IMR-90 (cell line): Measurements from ENCODE around the gene ADARB2. TPM values are rescaled to one million over a fixed set of nuclear protein-coding genes. Genes with fewer than 3 reads are reported as not detected.

Experiments used
- ATAC-seq: fragments of 200-7000 bp; cut with Tn5 transposase; 2 replicates; pipeline ENCODE4 v1.9.1; 2020; ENCODE audit warnings: low read depth, mild to moderate bottlenecking, moderate library complexity
- BruUV-seq: library from RNA; stranded (reverse); fragments of 400-500 nt; replicated peaks from 2 replicates; lab custom pipeline; 2021; lab: Mats Ljungman, UMichigan
- CTCF ChIA-PET: fragments of 300-600 bp; formaldehyde crosslinking; extraction: SDS; loops from one replicate; lab custom pipeline; 2021; ENCODE audit warnings: antibody characterized with exemption; lab: Yijun Ruan, JAX
- POLR2A ChIA-PET: fragments of 300-600 bp; sonication (Branson Sonifier 250); formaldehyde crosslinking; loops from one replicate; lab custom pipeline; 2022; ENCODE audit warnings: antibody characterized with exemption; ENCODE audit not compliant: unreplicated experiment; lab: Charles Lee
- DNase-seq: peaks from one replicate; pipeline ENCODE4 v3.0.0; 2013
- H2AFZ ChIP-seq: replicated peaks from 2 replicates; pipeline ENCODE3; 2013; ENCODE audit warnings: low read length, mild to moderate bottlenecking; ENCODE audit not compliant: poor library complexity
- H2AK5ac ChIP-seq: 2 replicates; pipeline ENCODE4 v1.6.1; 2013; ENCODE audit warnings: low read depth, low read length, inconsistent platforms
- H2AK9ac ChIP-seq: replicated peaks from 2 replicates; pipeline ENCODE3; 2013; ENCODE audit warnings: mild to moderate bottlenecking, low read depth, low read length, moderate library complexity; ENCODE audit not compliant: poor library complexity
- H2BK120ac ChIP-seq: 2 replicates; pipeline ENCODE4 v1.6.1; 2013; ENCODE audit warnings: low read depth, low read length, inconsistent platforms
- H2BK15ac ChIP-seq: 3 replicates; pipeline ENCODE4 v1.6.1; 2013; ENCODE audit warnings: low read depth, low read length, inconsistent platforms
- H2BK20ac ChIP-seq: 2 replicates; pipeline ENCODE4 v1.6.1; 2013; ENCODE audit warnings: low read depth, mild to moderate bottlenecking, inconsistent platforms, low read length, moderate library complexity
- H2BK5ac ChIP-seq: 2 replicates; pipeline ENCODE4 v1.6.1; 2013; ENCODE audit warnings: mild to moderate bottlenecking, low read depth, low read length, inconsistent platforms; ENCODE audit not compliant: poor library complexity, severe bottlenecking
- H3K14ac ChIP-seq: replicated peaks from 2 replicates; pipeline ENCODE4 v1.6.1; 2013; ENCODE audit warnings: low read depth, low read length, inconsistent platforms
- H3K18ac ChIP-seq: 2 replicates; pipeline ENCODE4 v1.6.1; 2013; ENCODE audit warnings: low read depth, low read length, control low read depth
- H3K23ac ChIP-seq: 2 replicates; pipeline ENCODE4 v1.6.1; 2013; ENCODE audit warnings: low read depth, low read length, inconsistent platforms
- H3K27ac ChIP-seq: 2 replicates; pipeline ENCODE4 v1.5.1; 2013; ENCODE audit warnings: mild to moderate bottlenecking, control low read depth, low read length; ENCODE audit not compliant: insufficient read depth
- H3K27me3 ChIP-seq: 2 replicates; pipeline ENCODE4 v1.6.1; 2013; ENCODE audit warnings: low read length; ENCODE audit not compliant: control insufficient read depth, insufficient read depth
- H3K36me3 ChIP-seq: 2 replicates; pipeline ENCODE4 v1.6.1; 2013; ENCODE audit warnings: low read length, mixed read lengths; ENCODE audit not compliant: control insufficient read depth, insufficient read depth
- H3K4ac ChIP-seq: 2 replicates; pipeline ENCODE4 v1.6.1; 2013; ENCODE audit warnings: low read depth, low read length, inconsistent platforms
- H3K4me1 ChIP-seq: 2 replicates; pipeline ENCODE4 v1.6.1; 2013; ENCODE audit warnings: low read length, mixed read lengths; ENCODE audit not compliant: control insufficient read depth, insufficient read depth
- H3K4me2 ChIP-seq: 2 replicates; pipeline ENCODE4 v1.6.1; 2013; ENCODE audit warnings: low read depth, mild to moderate bottlenecking, control low read depth, low read length, moderate library complexity
- H3K4me3 ChIP-seq: 2 replicates; pipeline ENCODE4 v1.5.1; 2013; ENCODE audit warnings: low read depth, mild to moderate bottlenecking, control low read depth, low read length, moderate library complexity; ENCODE audit not compliant: insufficient read depth
- H3K56ac ChIP-seq: 2 replicates; pipeline ENCODE4 v1.6.1; 2013; ENCODE audit warnings: low read length, inconsistent platforms; ENCODE audit not compliant: insufficient read depth; ENCODE audit errors: extremely low read depth
- H3K79me1 ChIP-seq, 2 experiments: 2 replicates each; pipeline ENCODE4 v1.6.1; 2013; ENCODE audit warnings: low read length in 2 of 2, inconsistent platforms in 1 of 2, low read depth in 1 of 2
- H3K9ac ChIP-seq: 2 replicates; pipeline ENCODE4 v1.6.1; 2013; ENCODE audit warnings: low read depth, low read length, control low read depth
- H3K9me1 ChIP-seq: 2 replicates; pipeline ENCODE4 v1.6.1; 2013; ENCODE audit warnings: low read length, inconsistent platforms; ENCODE audit not compliant: insufficient read depth
- H3K9me3 ChIP-seq: 2 replicates; pipeline ENCODE4 v1.6.1; 2013; ENCODE audit warnings: low read length; ENCODE audit not compliant: control insufficient read depth, insufficient read depth
- H4K20me1 ChIP-seq: 2 replicates; pipeline ENCODE4 v1.6.1; 2013; ENCODE audit warnings: low read length, inconsistent platforms; ENCODE audit not compliant: insufficient read depth
- H4K5ac ChIP-seq: 2 replicates; pipeline ENCODE4 v1.6.1; 2013; ENCODE audit warnings: mild to moderate bottlenecking, low read depth, low read length, control low read depth
- H4K8ac ChIP-seq, 2 experiments: 2 replicates each; pipeline ENCODE4 v1.6.1; 2013; ENCODE audit warnings: low read depth in 2 of 2, low read length in 2 of 2, control low read depth in 1 of 2, inconsistent platforms in 1 of 2
- H4K91ac ChIP-seq: 2 replicates; pipeline ENCODE4 v1.6.1; 2013; ENCODE audit warnings: low read depth, low read length, inconsistent platforms; ENCODE audit not compliant: insufficient read depth
- BHLHE40 ChIP-seq: fragments of 150-350 bp; IDR thresholded peaks from 2 replicates; pipeline ENCODE4 v1.6.1; 2016; ENCODE audit warnings: mild to moderate bottlenecking, low read depth, low read length
- CEBPB ChIP-seq: IDR thresholded peaks from 2 replicates; pipeline ENCODE4 v1.6.1; 2012; ENCODE audit warnings: low read depth, low read length, improper control_type of control experiment
- CHD1 ChIP-seq: IDR thresholded peaks from 2 replicates; pipeline ENCODE4 v1.6.1; 2012; ENCODE audit warnings: low read depth, low read length, improper control_type of control experiment
- CTCF ChIP-seq: conservative IDR thresholded peaks from 2 replicates; pipeline ENCODE4 v1.5.1; 2012; ENCODE audit warnings: mild to moderate bottlenecking, low read depth, low read length, improper control_type of control experiment
- ELK1 ChIP-seq: fragments of 150-350 bp; IDR thresholded peaks from 2 replicates; pipeline ENCODE4 v1.6.1; 2016; ENCODE audit warnings: low read depth, mild to moderate bottlenecking, low read length, moderate library complexity, borderline replicate concordance
- FOS ChIP-seq: fragments of 150-350 bp; IDR thresholded peaks from 2 replicates; pipeline ENCODE4 v1.6.1; 2016; ENCODE audit warnings: low read depth, low read length
- NFE2L2 ChIP-seq: fragments of 150-350 bp; IDR thresholded peaks from 2 replicates; pipeline ENCODE4 v1.6.1; 2016; ENCODE audit warnings: low read depth, mild to moderate bottlenecking, low read length
- POLR2A ChIP-seq: IDR thresholded peaks from 2 replicates; pipeline ENCODE4 v1.6.1; 2012; ENCODE audit warnings: mild to moderate bottlenecking, low read depth, low read length
- RAD21 ChIP-seq: IDR thresholded peaks from 2 replicates; pipeline ENCODE4 v1.6.1; 2012; ENCODE audit warnings: low read length, improper control_type of control experiment
- RCOR1 ChIP-seq: IDR thresholded peaks from 2 replicates; pipeline ENCODE4 v1.6.1; 2012; ENCODE audit warnings: mild to moderate bottlenecking, low read length, improper control_type of control experiment; ENCODE audit not compliant: insufficient replicate concordance
- RFX5 ChIP-seq: IDR thresholded peaks from 2 replicates; pipeline ENCODE4 v1.8.0; 2012; ENCODE audit warnings: low read depth, mild to moderate bottlenecking, low read length, moderate library complexity
- SMC3 ChIP-seq: fragments of 150-350 bp; IDR thresholded peaks from 2 replicates; pipeline ENCODE4 v1.6.1; 2016; ENCODE audit warnings: low read depth, mild to moderate bottlenecking, antibody characterized with exemption, low read length, moderate library complexity
- USF2 ChIP-seq: fragments of 150-350 bp; IDR thresholded peaks from 2 replicates; pipeline ENCODE4 v1.6.1; 2017; ENCODE audit warnings: mild to moderate bottlenecking, antibody characterized with exemption, low read length, low read depth
- WGBS, 2 experiments: methylation state at CpG; one replicate each; pipeline versions ENCODE4 v1.1.5 to v1.1.7; 2013; ENCODE audit warnings: missing lambda C conversion rate in 2 of 2; ENCODE audit not compliant: insufficient read length in 1 of 2; ENCODE audit errors: extremely low coverage in 2 of 2; 5-methylcytosine and 5-hydroxymethylcytosine counted together
- dilution Hi-C: fragments of 300-500 bp; cut with HindIII; formaldehyde crosslinking; loops from one replicate; pipeline ENCODE4 v1.14.3; 2018; ENCODE audit warnings: low sequenced_read_pairs; ENCODE audit not compliant: unreplicated experiment
- in situ Hi-C: fragments of 300-500 bp; cut with MboI; formaldehyde crosslinking; loops from 3 replicates; pipeline ENCODE4 v1.14.3; 2019; ENCODE audit warnings: low sequenced_read_pairs, inconsistent platforms, mixed read lengths
- intact Hi-C: fragments of 100-400 bp; cut with micrococcal nuclease; formaldehyde crosslinking; loops from 2 replicates; pipeline ENCODE4 v1.10.0; 2022
- polyA plus RNA-seq, 3 experiments: library from polyadenylated mRNA; depleted of rRNA; stranded (reverse); fragments of >200 nt; gene quantifications; 2 replicates each; pipeline ENCODE4 v1.2.3, GENCODE V29; 2012; ENCODE audit warnings: low replicate concordance in 1 of 3
- total RNA-seq: library from RNA; depleted of rRNA; stranded (reverse); fragments of >200 nt; gene quantifications from 2 replicates; pipeline ENCODE4 v1.2.3, GENCODE V29; 2012

ADARB2 gene
- total and polyA plus RNA-seq, 2 of the 4 experiments (the other 2 are of a cell fraction): not detected

- Histone ChIP-seq H3K23ac (no peak overlapping the region), H2BK120ac (no peak overlapping the region), H2BK15ac (no peak overlapping the region), H3K56ac (no peak overlapping the region), H2BK20ac (no peak overlapping the region), H3K4ac (no peak overlapping the region), H4K8ac (no peak overlapping the region), H3K18ac (no peak overlapping the region), H2AFZ (no peak overlapping the region), H4K20me1 (no peaks in the 10 kb centered on the region), H3K27me3 (no peaks in the 10 kb centered on the region), H3K9ac (no peak overlapping the region), H2AK5ac (no peak overlapping the region), H3K9me3 (peaks cover 30% of the 10 kb centered on the region), H3K79me1 (no peaks in the 10 kb centered on the region), H3K14ac (no peak overlapping the region), H4K91ac (no peak overlapping the region), H3K4me1 (no peaks in the 10 kb centered on the region), H4K5ac (no peak overlapping the region), H2AK9ac (no peak overlapping the region), H3K4me2 (no peak overlapping the region), H3K4me3 (no peak overlapping the region), H2BK5ac (no peak overlapping the region), H3K36me3 (no peaks in the 10 kb centered on the region), H3K9me1 (no peaks in the 10 kb centered on the region), H3K27ac (no peak overlapping the region)
- intact Hi-C loops: no loop called here
- TF ChIP-seq CHD1 (no peak), NFE2L2 (no peak), ELK1 (no peak), RAD21 (no peak), RCOR1 (no peak), SMC3 (no peak), FOS (no peak), CEBPB (no peak), BHLHE40 (no peak), USF2 (no peak), RFX5 (no peak), CTCF (no peak), POLR2A (no peak)
- 48% methylated on average over 3 of the region's 8 CpGs; no CpG with 5 or more reads in 1 of the 2 experiments for WGBS, 2 experiments
- ATAC-seq (no peak), DNase-seq (no peak)
- dilution Hi-C loops: no loop called here
- BruUV-seq: no TSS peak
- CTCF ChIA-PET: no interaction called here
- POLR2A ChIA-PET: no interaction called here
- in situ Hi-C loops: no loop called here
Observed at GRCh38 chr10:1538121-1538520, 199.2 kb downstream of the ADARB2 start.
